Ishikawa (cell line): ENCODE data around the gene RPL19.

Source experiments
- CEBPB ChIP-seq: IDR thresholded peaks from 2 replicates; pipeline ENCODE4 v1.6.1; 2012
- CREB1 ChIP-seq: IDR thresholded peaks from 2 replicates; pipeline ENCODE4 v1.6.1; 2012; ENCODE audit warnings: low read depth
- EP300 ChIP-seq: IDR thresholded peaks from 2 replicates; pipeline ENCODE4 v1.6.1; 2012; ENCODE audit warnings: borderline replicate concordance
- MAX ChIP-seq: IDR thresholded peaks from 2 replicates; pipeline ENCODE4 v1.6.1; 2012
- NFIC ChIP-seq: IDR thresholded peaks from 2 replicates; pipeline ENCODE4 v1.6.1; 2012
- REST ChIP-seq: IDR thresholded peaks from 2 replicates; pipeline ENCODE4 v1.6.1; 2012; ENCODE audit warnings: low read depth, mild to moderate bottlenecking
- TCF12 ChIP-seq: IDR thresholded peaks from 2 replicates; pipeline ENCODE4 v1.6.1; 2012; ENCODE audit warnings: low read depth
- ZBTB7A ChIP-seq: IDR thresholded peaks from 2 replicates; pipeline ENCODE4 v1.6.1; 2012; ENCODE audit warnings: low read depth

GRCh38 chr17:39165178-39165840, 34.8 kb upstream of the RPL19 start:
- no peak for TF ChIP-seq EP300
- no peak for TF ChIP-seq MAX
- no peak for TF ChIP-seq TCF12
- TF ChIP-seq CEBPB = no peak
- no peak for TF ChIP-seq REST
- no peak for TF ChIP-seq CREB1
- TF ChIP-seq ZBTB7A = no peak
- no peak for TF ChIP-seq NFIC
